PFSK-1 (cell line): Measurements from ENCODE around the gene PHYHD1.

ENCODE experiments used
- FOXP2 ChIP-seq: optimal IDR thresholded peaks from 2 replicates; pipeline ENCODE3; 2011; ENCODE audit warnings: borderline replicate concordance, control low read depth, inconsistent platforms; ENCODE audit not compliant: insufficient read depth; ENCODE audit errors: extremely low read length, extremely low read depth
- POLR2AphosphoS5 ChIP-seq: IDR thresholded peaks from 2 replicates; pipeline ENCODE4 v1.6.1; 2012; ENCODE audit warnings: low read depth, mild to moderate bottlenecking, control low read depth, low read length, moderate library complexity
- SIN3A ChIP-seq: IDR thresholded peaks from 2 replicates; pipeline ENCODE4 v1.6.1; 2012; ENCODE audit warnings: mild to moderate bottlenecking, low read length, moderate library complexity, borderline replicate concordance; ENCODE audit not compliant: insufficient read depth
- TAF1 ChIP-seq: IDR thresholded peaks from 2 replicates; pipeline ENCODE4 v1.6.1; 2012; ENCODE audit warnings: low read length, control low read depth, borderline replicate concordance; ENCODE audit not compliant: insufficient read depth
- TF ChIP-seq, protein P1 (sequence below), 2 experiments: IDR thresholded peaks; 2 replicates each; pipeline versions ENCODE4 v1.6.1 to v1.8.0; 2011 to 2012; ENCODE audit warnings: low read depth in 2 of 2, low read length in 2 of 2, control low read depth in 1 of 2, inconsistent platforms in 1 of 2, mild to moderate bottlenecking in 1 of 2, moderate library complexity in 1 of 2; ENCODE audit not compliant: insufficient read depth in 1 of 2

Gene PHYHD1

GRCh38 chr9:128906741-128907140 lies 14.0 kb upstream of the PHYHD1 start:
- no peak for TF ChIP-seq FOXP2
- no peak for TF ChIP-seq TAF1
- TF ChIP-seq POLR2AphosphoS5: no peak
- TF ChIP-seq, protein P1, sequence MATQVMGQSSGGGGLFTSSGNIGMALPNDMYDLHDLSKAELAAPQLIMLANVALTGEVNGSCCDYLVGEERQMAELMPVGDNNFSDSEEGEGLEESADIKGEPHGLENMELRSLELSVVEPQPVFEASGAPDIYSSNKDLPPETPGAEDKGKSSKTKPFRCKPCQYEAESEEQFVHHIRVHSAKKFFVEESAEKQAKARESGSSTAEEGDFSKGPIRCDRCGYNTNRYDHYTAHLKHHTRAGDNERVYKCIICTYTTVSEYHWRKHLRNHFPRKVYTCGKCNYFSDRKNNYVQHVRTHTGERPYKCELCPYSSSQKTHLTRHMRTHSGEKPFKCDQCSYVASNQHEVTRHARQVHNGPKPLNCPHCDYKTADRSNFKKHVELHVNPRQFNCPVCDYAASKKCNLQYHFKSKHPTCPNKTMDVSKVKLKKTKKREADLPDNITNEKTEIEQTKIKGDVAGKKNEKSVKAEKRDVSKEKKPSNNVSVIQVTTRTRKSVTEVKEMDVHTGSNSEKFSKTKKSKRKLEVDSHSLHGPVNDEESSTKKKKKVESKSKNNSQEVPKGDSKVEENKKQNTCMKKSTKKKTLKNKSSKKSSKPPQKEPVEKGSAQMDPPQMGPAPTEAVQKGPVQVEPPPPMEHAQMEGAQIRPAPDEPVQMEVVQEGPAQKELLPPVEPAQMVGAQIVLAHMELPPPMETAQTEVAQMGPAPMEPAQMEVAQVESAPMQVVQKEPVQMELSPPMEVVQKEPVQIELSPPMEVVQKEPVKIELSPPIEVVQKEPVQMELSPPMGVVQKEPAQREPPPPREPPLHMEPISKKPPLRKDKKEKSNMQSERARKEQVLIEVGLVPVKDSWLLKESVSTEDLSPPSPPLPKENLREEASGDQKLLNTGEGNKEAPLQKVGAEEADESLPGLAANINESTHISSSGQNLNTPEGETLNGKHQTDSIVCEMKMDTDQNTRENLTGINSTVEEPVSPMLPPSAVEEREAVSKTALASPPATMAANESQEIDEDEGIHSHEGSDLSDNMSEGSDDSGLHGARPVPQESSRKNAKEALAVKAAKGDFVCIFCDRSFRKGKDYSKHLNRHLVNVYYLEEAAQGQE (IDR thresholded peaks at IDR 0.05; ENCODE audit: insufficient read depth in 1 of 2, low read depth in 2 of 2, low read length in 2 of 2): no peak
- no peak for TF ChIP-seq SIN3A

DNA sequence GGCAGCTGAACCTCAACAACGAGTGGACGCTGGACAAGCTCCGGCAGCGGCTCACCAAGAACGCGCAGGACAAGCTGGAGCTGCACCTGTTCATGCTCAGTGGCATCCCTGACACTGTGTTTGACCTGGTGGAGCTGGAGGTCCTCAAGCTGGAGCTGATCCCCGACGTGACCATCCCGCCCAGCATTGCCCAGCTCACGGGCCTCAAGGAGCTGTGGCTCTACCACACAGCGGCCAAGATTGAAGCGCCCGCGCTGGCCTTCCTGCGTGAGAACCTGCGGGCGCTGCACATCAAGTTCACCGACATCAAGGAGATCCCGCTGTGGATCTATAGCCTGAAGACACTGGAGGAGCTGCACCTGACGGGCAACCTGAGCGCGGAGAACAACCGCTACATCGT lies 12.4 kb upstream of the PHYHD1 start:
- TF ChIP-seq SIN3A (no peak), FOXP2 (no peak), POLR2AphosphoS5 (no peak), TAF1 (no peak)

- TF ChIP-seq FOXP2 (no peak), TAF1 (no peak), SIN3A (no peak), POLR2AphosphoS5 (no peak)
- TF ChIP-seq, protein P1 (IDR thresholded peaks at IDR 0.05; ENCODE audit: insufficient read depth in 1 of 2, low read depth in 2 of 2, low read length in 2 of 2): no peak
These were observed 10.9 kb upstream of the PHYHD1 start for GRCh38 chr9:128909859-128910258.

GRCh38 chr9:128910906-128911305 lies 9.9 kb upstream of the PHYHD1 start:
- TF ChIP-seq, protein P1 (IDR thresholded peaks at IDR 0.05; ENCODE audit: insufficient read depth in 1 of 2, low read depth in 2 of 2, low read length in 2 of 2): no peak
- TF ChIP-seq FOXP2 (no peak), POLR2AphosphoS5 (no peak), TAF1 (no peak), SIN3A (no peak)

- TF ChIP-seq POLR2AphosphoS5 (no peak), TAF1 (no peak), SIN3A (no peak), FOXP2 (no peak)
- TF ChIP-seq, protein P1 (IDR thresholded peaks at IDR 0.05; ENCODE audit: insufficient read depth in 1 of 2, low read depth in 2 of 2, low read length in 2 of 2): no peak
These were observed 9.2 kb upstream of the PHYHD1 start for GRCh38 chr9:128911529-128912035.
